Hematopoietic multipotent progenitor cell treated with erythropoietin and hydrocortisone succinate and interleukin-3 and kit ligand, for 6 days (in vitro differentiated cells): Measurements from ENCODE around the gene PRTFDC1.
"Not testable (repeated sequence)": the region's sequence is repeated elsewhere in the genome, so short reads cannot be mapped to it uniquely, and the experiment has no call there.

Source experiments
- DNase-seq: peaks from one replicate; pipeline ENCODE4 v3.0.0-alpha.2; 2015

PRTFDC1 gene

DNA sequence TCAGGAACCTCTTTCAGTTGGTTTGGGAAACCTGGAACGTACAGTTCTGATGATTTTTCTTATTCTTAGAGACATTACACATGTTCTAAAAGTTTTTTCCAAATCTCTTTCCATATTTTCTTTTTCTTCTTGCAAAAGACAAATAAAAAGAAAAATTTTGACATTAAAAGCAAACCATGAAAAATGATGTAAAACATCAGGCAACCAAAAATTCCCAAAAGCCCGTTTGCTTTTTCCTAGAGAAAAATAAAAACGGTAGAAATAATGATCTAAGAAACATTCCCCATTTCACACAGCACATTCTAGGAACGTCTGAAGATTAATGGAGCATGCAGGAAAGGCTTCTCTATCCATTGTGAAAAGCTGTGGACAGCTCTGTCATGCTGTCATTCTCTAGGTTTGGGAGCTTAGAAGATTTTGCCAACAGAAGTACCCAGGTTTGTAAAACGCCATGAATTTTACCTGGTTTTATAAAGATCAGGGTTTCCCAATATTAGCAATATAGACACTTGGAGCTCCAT is 11.2 kb upstream of the PRTFDC1 start:
- no peak for DNase-seq

DNA sequence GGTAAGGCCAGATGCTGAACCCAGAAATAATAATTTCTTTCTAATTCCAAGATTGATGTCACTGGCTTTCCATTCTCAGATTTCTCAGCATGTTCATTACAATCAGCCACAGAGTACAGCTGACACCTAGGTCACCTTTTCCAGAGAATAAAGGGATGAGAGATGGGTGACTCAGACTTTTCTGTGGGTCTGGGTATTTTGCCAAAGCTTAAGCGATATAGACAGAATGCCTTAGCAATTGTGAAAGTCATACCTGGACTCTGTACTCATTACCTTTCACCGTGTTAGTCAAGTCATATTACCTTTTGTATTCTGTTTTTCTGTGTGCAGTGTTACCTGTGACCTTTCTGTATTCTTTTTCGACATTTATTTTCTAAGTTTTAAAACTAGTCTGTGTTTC is 10.6 kb upstream of the PRTFDC1 start:
- no peak for DNase-seq

DNA sequence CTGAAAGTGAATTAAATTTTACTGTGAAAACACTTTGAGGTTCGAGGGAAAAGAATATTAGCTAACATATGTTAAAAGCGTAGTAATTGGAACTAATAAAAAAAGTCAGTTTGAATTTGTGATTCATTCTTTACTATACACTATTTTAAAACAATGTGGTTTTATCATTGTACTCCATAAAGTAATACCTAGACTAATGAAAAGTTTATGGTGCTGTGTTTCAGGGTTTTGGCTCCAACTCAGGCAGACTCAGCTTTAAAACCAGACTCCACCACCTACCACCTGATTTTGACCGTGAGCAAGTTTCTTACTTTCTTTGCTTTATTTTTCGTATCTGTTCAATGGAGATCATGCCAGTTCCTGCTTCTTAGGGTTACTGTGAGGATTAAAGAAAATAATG is 9.2 kb upstream of the PRTFDC1 start:
- no peak for DNase-seq

DNA sequence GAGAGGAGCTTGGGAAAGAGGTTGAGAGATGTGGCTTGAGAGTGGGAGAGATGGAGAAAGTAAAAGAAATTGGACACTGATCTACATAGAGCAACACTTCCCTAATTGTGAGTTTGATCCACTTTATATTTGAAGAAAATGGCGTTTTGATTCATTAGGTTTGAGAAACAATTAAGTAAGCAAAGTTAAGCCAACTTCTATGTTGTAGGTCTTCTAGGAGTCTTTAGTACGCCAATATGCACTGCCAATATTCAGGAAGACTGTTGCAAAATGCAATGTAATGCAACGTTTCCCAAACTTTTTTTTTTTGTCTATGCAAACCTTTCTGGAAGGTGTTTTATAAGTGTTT is 7.0 kb upstream of the PRTFDC1 start:
- DNase-seq: no peak

DNA sequence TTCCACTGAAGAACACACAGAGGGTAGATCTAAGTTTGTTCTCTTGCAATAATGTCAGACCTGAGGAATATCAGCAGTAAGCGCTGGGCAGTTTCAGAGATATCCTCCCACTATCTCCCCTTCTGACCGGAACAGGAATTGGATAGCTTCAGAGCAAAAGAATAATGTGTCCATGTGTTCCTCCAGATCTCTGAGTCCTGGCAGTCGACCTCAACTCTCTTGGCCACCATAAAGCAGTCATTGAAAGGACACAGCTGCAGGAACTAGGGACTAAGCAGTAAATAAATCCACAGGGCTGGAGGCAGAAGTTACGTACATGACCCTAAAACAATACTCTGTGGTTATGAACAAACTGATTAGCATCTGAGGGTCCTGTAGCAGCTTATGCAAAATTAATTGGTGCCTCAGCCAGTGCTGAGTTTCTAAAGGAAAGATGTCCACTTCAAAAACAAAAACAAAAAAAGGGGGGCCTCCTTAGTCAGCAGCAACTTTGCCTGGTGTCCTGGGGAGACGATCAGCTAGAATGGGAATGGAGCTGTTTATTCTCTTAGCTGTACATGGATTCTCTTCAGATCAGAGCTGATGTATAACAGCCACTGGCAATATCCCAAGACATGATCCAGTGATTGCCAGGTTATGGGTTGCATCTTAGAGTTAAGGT is 6.4 kb upstream of the PRTFDC1 start:
- no peak for DNase-seq

DNA sequence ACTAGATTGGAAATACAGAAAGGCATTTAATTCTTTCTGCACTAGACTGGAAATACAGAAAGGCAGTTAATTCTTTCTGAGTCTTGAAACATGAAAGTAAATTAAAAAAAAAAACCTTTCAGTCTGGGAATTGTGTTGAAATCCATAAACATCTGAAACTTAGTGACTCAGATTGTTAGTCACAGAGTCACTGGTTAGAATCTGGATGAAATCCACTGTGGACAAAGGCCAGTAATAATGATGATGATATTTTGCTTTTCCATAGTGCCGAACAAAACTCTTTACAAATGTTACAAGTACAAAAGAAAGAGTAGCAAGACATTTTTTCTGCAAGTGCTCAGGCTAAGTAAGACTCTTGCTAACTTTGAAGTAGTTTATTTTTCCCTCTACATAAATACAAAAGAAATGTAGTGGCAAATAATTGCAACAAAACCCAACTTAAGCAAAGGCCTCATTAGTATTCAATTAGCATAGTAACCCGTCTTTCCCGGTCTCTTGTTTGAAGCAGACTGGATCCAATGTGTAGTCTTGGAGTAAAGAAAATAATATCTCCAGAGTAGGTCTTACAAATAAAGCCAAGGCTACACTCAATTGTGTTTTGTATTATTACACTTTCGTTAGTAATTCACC is 5.8 kb upstream of the PRTFDC1 start:
- DNase-seq: no peak

DNA sequence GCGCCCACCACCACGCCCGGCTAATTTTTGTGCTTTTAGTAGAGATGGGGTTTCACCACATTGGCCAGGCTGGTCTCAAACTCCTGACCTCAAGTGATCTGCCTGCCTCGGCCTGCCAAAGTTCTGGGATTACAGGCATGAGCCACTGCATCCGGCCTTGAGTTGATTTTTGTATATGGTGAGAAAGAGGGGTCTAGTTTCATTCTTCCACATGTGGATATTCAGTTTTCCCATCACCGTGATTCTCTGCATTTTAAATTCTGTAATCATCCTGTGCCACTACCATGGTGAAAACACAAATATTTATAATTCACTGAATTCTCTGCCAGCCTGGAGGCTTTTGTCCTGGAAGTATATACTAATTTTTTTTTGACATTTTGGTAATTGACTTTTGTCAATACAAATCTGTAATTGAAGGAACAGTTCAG is 5.2 kb upstream of the PRTFDC1 start:
- not testable (repeated sequence) for DNase-seq

DNA sequence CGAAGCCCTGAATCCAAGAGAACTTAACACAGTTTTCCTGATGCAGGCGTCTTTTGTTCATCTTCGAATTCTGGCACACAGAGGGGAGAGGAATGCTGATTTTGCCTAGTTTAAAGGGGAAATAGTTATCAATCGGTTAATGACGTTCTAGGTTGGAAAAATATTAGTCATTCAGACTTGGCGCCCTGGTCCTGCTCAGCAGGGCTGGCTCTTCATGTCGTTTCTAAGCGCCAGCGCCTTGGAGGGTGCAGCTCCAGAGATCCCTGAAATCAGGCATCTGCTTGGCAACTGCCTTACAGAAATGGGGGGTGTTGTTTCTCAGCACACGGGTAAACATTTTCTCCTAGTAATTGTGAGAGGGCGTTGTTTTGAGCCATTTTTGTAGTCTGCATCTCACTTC is 1.3 kb upstream of the PRTFDC1 start:
- no peak for DNase-seq

DNA sequence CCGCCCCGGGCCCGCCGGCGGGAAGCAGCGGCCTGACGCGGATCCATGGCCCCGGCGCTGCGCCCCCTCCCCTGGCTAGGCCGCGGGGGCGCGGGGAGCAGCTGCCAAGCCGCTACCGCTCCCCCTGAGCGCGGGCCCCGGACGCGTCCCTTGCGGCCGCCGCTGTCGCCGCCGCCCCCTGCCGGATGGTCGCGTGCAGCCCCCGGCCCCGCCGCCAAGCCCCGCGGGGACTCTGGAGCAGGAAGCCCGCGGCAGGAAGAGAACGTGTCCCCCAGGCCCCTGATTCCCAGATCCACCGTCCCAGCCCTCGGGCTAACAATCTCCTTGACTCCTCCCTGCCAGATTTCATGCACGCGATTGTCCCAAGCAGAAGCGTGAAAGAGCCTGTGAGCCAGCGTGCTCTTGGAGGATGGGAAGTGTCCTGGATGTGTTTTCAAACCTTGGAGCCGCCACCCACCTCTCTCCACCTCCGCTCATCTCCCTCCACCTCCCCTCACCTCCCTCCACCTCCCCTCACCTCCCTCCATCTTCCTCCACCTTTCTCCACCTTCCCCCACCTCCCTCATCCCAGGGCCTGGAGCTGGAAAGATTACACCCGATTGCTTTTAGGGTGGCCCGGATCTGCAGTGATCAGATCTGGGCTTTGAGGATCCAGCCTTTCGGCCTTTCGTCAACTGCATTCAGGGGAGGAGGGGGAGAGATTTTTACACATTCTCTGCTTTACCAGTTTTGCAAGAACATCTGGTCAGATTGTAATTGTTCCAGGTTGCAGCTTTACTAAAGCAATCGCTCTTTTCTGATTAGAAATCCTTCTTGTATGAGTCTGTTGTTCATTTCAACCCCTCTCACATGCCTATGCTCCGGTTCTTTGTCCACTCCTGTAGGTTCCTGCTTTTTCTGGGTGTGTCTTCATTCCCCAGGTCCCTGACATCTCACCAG is 570 bp upstream of the PRTFDC1 start:
- peak; percentile 33 for DNase-seq

DNA sequence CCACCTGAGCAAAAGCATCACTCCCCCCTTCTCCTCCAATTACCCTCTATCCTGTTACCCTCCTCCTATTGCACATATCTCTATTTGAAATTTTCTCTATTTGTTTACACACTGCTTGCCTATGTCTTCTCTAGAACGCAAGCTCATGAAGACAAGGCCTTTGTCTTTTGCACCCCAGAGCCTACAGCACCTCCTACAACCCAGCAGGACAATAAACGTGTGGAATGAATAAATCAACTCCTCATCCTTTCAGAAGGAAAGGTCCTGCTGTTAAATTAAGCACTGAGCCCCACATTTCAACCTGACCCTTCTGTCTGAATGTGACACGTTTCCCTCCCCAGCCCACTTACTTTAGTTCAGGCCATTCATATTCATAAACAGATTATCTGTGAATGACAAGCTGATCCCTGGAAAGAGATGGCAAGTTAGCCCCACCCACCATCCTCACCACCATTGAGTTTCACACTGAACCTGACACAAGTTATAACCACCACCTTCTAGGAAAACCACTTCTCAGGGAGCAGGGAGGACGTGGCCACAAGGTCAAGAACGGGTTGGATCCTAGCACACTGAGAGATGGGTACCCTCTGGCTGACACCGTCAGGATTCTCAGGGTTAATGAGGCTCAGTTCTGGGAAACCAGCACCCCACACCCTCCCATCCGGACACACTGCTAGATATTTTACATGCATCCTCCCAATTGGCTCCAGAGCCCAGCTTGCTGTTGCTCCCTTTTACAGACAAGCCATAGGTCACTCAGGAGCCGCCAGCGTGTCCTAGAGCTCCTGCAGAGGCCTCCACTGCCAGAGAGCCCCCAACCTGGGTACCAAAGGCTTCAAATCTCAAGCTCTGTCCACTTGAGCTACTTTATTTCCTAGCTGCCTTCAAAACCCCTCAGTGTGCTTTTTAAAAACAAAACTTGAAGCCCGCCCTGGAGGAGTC is 934 bp downstream of the PRTFDC1 start:
- peak; percentile 51 for DNase-seq

DNA sequence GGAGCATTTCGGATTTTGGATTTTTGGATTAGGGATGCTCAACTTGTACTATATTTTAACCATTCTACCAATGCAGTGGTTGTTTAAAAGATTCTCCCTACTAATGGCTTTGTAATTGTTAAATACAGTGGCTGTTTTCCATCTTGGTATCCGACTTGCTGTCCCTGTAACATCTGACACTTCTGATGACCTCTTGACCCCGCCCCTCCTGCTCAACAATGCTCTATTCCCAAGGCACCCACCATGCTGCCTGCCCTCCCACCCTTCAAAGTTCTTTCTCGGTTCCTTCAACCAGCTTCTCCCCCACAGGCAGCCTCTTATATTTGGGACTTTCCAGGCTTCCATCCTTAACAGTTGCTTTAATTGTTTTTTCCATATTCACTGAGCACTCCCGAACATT is 2.0 kb downstream of the PRTFDC1 start:
- DNase-seq: no peak

DNA sequence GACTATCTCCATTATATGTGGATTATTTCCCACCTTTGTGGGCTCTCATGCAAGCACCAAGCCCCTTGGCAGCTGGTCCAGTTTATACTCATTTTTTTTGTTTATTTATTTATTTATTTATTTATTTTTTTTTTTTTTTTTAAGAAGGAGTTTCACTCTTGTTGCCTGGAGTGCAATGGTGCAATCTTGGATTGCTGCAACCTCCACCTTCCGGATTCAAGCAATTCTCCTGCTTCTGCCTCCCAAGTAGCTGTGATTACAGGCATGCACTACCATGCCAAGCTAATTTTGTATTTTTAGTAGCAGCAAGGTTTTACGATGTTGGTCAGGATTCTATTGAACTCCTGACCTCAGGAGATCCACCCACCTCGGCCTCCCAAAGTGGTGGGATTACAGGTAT is 2.8 kb downstream of the PRTFDC1 start:
- no peak for DNase-seq

DNA sequence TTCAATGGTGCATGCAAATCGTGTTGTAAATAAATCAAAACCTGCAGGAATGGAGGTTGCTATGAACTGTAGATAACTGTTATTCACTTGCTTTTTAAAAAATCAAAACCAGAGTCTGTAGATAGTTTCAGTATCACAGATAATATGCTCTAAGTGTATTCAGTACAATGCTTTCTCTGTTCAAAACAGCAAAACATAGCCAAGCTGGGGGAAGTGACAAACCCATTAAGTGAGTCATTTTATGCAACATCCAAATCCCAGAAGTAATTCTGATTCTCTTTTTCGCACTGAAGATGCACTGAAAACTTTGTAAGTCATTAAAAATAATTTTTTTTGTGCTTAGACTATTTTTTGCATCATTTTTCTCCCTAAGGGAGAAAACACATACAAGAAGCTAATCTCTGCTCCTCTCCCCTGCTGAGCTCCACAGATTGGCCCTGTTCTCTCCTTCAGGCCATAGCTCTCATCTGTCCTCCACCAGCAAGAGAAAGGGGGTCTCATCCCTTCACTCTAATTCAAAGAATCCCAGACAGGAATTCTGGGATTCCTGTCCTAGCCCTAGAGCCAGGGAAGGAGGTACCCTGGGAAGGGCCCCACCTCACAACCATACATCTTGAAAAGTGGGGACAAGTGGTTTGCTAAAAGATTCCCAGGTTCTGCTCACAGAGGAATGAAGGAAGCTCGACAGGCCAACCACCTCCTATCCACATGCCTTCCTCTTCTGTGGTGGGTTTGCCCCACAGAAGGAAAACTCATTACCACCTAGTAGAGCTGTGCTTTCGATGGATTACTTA is 4.9 kb downstream of the PRTFDC1 start:
- no peak for DNase-seq

DNA sequence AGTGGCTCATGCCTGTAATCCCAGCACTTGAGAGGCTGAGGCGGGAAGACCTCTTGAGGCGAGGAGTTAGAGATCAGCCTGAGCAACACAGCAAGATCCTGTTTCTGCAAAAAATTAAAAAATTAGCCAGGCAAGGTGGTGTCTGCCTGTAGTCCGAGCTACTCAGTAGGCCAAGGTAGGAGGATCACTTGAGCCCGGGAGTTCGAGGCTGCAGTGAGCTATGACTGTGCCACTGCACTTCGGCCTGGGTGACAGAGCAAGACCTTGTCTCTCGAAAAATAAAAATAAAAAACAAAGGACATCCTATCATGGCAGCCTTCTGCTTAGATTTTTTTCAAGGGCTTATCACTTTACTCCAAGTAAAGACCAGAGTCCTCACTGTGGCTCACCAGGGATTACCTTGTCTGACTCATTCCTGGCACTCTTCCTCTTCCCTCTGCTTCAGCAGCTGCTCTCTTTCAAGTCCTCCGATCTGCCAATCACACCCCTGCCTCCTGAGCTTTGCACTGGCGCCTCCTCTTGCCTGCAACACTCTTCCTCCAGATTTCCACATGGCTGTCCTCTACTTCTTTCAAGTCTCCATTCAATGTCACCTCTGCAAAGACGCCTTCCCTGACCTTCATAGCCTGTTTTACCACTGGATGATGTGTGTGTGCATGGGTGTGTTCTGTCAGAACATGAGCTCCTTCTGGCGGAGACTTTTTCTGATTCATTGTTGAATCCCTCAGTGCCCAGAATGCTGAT is 7.7 kb downstream of the PRTFDC1 start:
- DNase-seq: peak; percentile 32

DNA sequence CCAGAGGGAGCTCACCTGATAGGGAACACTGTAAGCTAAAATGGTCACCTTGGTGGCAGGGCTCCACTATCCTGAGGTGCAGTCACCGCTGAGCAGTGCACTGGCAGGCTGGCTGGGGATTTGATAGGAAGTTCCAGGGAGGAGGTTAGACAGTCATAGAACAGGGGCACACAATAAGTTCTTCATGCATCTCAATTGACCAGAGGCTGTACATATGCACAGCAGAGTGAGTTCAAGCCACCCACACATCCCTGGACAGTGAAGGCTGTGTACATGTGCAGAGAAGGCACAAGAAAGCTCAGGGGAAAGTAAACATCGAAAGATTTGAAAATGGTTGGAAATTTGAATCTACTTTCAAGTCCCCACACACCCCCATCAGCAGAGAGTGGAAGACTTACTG is 13.9 kb downstream of the PRTFDC1 start:
- no peak for DNase-seq

DNA sequence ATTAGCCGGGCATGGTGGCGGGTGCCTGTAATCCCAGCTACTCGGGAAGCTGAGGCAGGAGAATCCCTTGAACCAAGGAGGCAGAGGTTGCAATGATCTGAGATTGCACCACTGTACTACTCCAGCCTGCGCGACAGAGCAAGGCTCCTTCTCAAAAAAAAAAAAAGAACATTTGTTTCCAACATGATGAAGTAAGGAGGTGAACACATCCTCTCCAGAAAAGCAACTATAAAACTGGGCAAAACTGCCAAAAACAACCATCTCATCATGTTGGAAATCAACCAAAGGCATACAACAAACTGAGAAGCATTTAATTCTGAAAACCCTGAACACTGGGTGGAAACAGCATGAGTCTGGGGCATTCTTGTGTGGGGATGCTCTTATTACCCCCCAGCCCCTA is 14.3 kb downstream of the PRTFDC1 start:
- no peak for DNase-seq

DNA sequence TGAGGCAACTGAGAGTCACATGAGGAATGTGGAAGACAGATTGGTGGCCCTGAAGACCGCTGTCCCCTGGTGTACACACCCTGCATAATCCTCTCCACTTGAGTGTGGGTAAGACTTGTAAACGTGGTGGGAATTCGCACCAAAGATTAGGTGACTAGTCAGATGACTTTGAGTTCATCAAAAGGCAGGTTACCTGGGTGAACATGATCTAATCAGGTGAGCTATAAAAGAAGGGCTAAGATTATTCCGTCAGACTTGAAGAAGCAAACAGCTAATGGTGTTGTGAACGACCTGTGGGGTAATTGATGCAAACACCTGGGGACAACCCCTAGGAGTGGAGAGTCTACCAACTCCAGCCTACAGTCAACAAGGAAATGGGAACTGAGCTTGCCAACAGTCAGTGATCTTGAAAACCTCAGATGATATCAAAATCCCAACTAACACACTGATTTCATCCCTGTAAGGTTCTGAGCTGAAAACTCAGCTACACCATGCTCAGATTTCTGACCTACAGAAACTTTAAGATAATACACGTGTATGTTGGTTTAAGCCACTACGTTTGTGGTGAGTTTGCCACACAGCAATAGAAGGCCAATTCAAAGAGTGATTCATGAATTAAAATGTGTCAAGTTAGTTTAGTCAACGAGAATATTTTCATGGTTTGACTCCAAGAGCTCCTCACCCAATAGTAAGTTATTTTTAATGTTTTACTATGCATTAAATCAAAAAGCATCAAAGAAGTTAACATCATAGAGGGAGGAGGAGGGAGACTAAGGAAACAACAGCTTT is 16.7 kb downstream of the PRTFDC1 start:
- DNase-seq: no peak

DNA sequence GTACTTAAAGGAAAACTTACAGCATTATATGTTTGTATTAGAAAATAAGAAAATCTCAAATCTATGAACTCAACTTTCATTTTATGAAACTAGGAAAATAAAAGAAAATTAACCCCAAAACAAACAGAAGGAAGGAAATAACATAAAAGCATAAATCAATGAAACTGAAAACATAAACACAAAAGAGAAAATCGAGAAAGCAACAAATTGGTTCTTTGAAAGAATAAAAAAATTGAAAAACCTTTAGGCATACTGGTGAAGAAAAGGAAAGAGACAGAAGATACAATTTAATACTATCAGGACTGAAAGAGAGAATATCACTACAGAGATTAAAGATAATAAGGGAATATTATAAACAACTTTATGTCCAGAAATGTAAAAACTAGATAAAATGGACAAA is 21.2 kb downstream of the PRTFDC1 start:
- DNase-seq: no peak

DNA sequence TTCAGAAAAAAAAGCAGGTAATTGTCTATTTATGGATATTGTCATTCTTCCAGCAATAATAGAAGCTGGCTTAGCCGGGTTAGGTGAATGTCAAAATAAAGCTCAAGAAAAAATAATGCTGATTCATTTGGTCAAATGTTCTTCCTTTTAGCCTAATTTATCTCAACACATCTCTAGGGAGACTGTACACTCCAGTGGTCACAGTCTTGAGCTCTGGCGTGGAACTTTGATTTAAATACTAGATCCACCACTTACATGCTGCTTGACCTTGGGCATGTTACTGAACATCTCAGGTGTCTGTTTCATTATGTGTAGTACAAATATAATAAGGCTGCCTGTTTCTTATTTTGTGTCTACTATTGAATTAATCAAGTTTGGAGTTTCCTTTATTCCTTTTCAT is 22.0 kb downstream of the PRTFDC1 start:
- no peak for DNase-seq

DNA sequence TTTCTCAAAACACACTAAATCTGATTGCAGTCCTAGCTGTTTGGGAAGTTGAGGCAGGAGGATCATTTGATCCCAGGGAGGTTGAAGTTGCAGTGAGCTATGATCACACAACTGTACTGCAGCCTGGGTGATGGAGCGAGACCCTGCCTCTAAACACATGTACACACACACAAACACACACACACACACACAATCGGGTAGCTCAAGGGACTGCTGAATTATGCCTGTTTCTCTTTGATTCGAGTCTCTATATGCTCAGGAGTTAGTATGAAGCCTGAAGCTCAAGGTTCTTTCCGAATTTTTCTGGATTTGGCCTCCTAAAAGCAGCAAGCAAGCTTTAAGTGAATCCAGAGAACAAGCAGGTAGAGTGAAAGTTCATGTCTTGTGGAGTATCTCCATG is 22.5 kb downstream of the PRTFDC1 start:
- DNase-seq: no peak
